A673 (cell line): Measurements from ENCODE around the gene CDKAL1.

Source experiments
- CTCF ChIP-seq: fragments of 300-800, 200-600 bp; sonication (generic); conservative IDR thresholded peaks from 2 replicates; pipeline ENCODE4 v1.5.1; 2017; ENCODE audit warnings: low read depth, mild to moderate bottlenecking, antibody characterized with exemption, low read length, moderate library complexity, mixed read lengths
- EZH2 ChIP-seq: fragments of 200-600 bp; sonication (generic); IDR thresholded peaks from 2 replicates; pipeline ENCODE4 v1.6.1; 2017; ENCODE audit warnings: borderline replicate concordance, low read depth, mild to moderate bottlenecking, mixed read lengths, antibody characterized with exemption, low read length; ENCODE audit not compliant: poor library complexity, severe bottlenecking

GRCh38 chr6:21204951-21205350, 670.7 kb downstream of the CDKAL1 start:
- no peak for TF ChIP-seq CTCF
- TF ChIP-seq EZH2 = no peak
